Activated CD8-positive, alpha-beta memory T cell treated with anti-CD3 and anti-CD28 coated beads, Interleukin-2, amount 10 ng/mL, durations not matched to agents 7 days and 5 days (primary cell): Measurements from ENCODE around the gene NDRG2. TPM values are rescaled to one million over a fixed set of nuclear protein-coding genes. Genes with fewer than 3 reads are reported as not detected.

Source experiments
- ATAC-seq: fragments of 150-1000 bp; cut with Tn5 transposase; one replicate; pipeline ENCODE4 v1.10.0; 2021; ENCODE audit warnings: moderate library complexity
- CTCF ChIA-PET: fragments of 350-600 bp; sonication (Branson Sonifier 250); formaldehyde crosslinking; loops from one replicate; lab custom pipeline; 2021; ENCODE audit warnings: antibody characterized with exemption; lab: Charles Lee
- DNase-seq: peaks from one replicate; pipeline ENCODE4 v3.0.0-alpha.2; 2020
- H3K27ac Mint-ChIP-seq: one replicate; pipeline ENCODE4 v1.8.0; 2021; ENCODE audit warnings: mild to moderate bottlenecking, mixed read lengths
- H3K27me3 Mint-ChIP-seq: one replicate; pipeline ENCODE4 v1.8.0; 2021; ENCODE audit warnings: mixed read lengths
- H3K36me3 Mint-ChIP-seq: one replicate; pipeline ENCODE4 v1.8.0; 2021; ENCODE audit warnings: mild to moderate bottlenecking, mixed read lengths
- H3K4me1 Mint-ChIP-seq: one replicate; pipeline ENCODE4 v1.8.0; 2021; ENCODE audit warnings: mixed read lengths
- H3K4me3 Mint-ChIP-seq: one replicate; pipeline ENCODE4 v1.8.0; 2021; ENCODE audit warnings: mild to moderate bottlenecking, moderate library complexity, mixed read lengths
- H3K9me3 Mint-ChIP-seq: one replicate; pipeline ENCODE4 v1.8.0; 2022; ENCODE audit warnings: low read depth, mixed read lengths
- microRNA-seq: library from miRNA; unstranded; fragments of <30 nt; microRNA quantifications from one replicate; pipeline ENCODE4 v1.2.0, GENCODE V29; 2022
- total RNA-seq, 2 experiments: library from RNA; stranded (reverse); gene quantifications; one replicate each; pipeline ENCODE4 v1.2.3, GENCODE V29; 2021

Gene NDRG2
- total RNA-seq, 2 experiments from 2014 or later, result 2.1 to 6.9 TPM

GRCh38 chr14:20969336-20969735, 55.5 kb downstream of the NDRG2 start:
- no peak overlapping the region for H3K4me3 Mint-ChIP-seq
- no peaks in the 10 kb centered on the region for H3K36me3 Mint-ChIP-seq
- ATAC-seq (no peak), DNase-seq (no peak)
- H3K27me3 Mint-ChIP-seq, result peaks cover 60% of the 10 kb centered on the region
- CTCF ChIA-PET, result interaction anchor here (1.0 to 4.8 kb wide), 3 partner anchors 11 to 110 kb away, joined by 3 to 67 read pairs (median 3); no protein-coding TSS in a partner anchor
- no peak overlapping the region for H3K27ac Mint-ChIP-seq
- peaks cover 12% of the 10 kb centered on the region for H3K4me1 Mint-ChIP-seq
- H3K9me3 Mint-ChIP-seq, result no peaks in the 10 kb centered on the region

Small RNA genes lying within 50 kb of the gene (microRNA-seq; reads per million reads assigned to microRNA genes)
- gene MIR6717, result not detected

Other genes with a start within 250 kb of the NDRG2 start
- gene RNASE6, start 243.8 kb downstream of the NDRG2 start, total RNA-seq, result 1 to 10 TPM in 1 of 2 experiments, under 1 TPM in 1; 0.35 to 1.9 TPM
- not detected for gene RNASE1, start 222.2 kb downstream of the NDRG2 start, total RNA-seq
- gene RNASE3, start 133.7 kb downstream of the NDRG2 start, total RNA-seq, result not detected
- gene RNASE2, start 69.6 kb downstream of the NDRG2 start, total RNA-seq, result not detected
- gene METTL17, start 35.1 kb downstream of the NDRG2 start, total RNA-seq, result 100 to 1,000 TPM; 102 to 111 TPM
- under 1 TPM; 0.16 to 0.44 TPM for gene SLC39A2, start 25.8 kb downstream of the NDRG2 start, total RNA-seq
- gene TPPP2, start 5.2 kb upstream of the NDRG2 start, total RNA-seq, result not detected
- gene RNASE13, start 9.7 kb upstream of the NDRG2 start, total RNA-seq, result not detected
- gene RNASE7, start 17.3 kb upstream of the NDRG2 start, total RNA-seq, result not detected
- gene RNASE8, start 32.8 kb upstream of the NDRG2 start, total RNA-seq, result not detected
- gene ARHGEF40, start 45.2 kb upstream of the NDRG2 start, total RNA-seq, result under 1 TPM in 1 of 2 experiments, not detected in 1; 0.09 TPM
- gene ZNF219, start 73.6 kb upstream of the NDRG2 start, total RNA-seq, result 1 to 10 TPM; 5.8 to 5.9 TPM
- not detected for gene TMEM253, start 76.0 kb upstream of the NDRG2 start, total RNA-seq
- not detected for gene OR5AU1, start 131.0 kb upstream of the NDRG2 start, total RNA-seq
- 100 to 1,000 TPM; 718 to 921 TPM for gene HNRNPC, start 244.4 kb upstream of the NDRG2 start, total RNA-seq